SK-N-SH (cell line): ENCODE results near the gene LIM2. TPM values are rescaled to one million over a fixed set of nuclear protein-coding genes. Genes with fewer than 3 reads are reported as not detected.

Source experiments
- CTCF ChIA-PET: fragments of 300-600, 350-600 bp; formaldehyde crosslinking; extraction: SDS; loops from one replicate; lab custom pipeline; 2021; lab: Yijun Ruan, JAX
- POLR2A ChIA-PET: fragments of 350-600 bp; sonication (Branson Sonifier 250); formaldehyde crosslinking; extraction: SDS; loops from one replicate; lab custom pipeline; 2020; ENCODE audit warnings: antibody characterized with exemption, inconsistent platforms; lab: Yijun Ruan, JAX
- DNase-seq: peaks from one replicate; pipeline ENCODE4 v3.0.0; 2012
- H2AFZ ChIP-seq: fragments of 200-600 bp; sonication (generic); 2 replicates; pipeline ENCODE4 v1.8.1; 2016; ENCODE audit warnings: antibody characterized with exemption, mild to moderate bottlenecking, low read depth
- H3F3A ChIP-seq: fragments of 200-600 bp; sonication (generic); replicated peaks from 2 replicates; pipeline ENCODE3; 2016; ENCODE audit warnings: antibody characterized with exemption, mild to moderate bottlenecking; ENCODE audit not compliant: insufficient read depth
- H3K27ac ChIP-seq, 2 experiments: fragments of 200-500 bp in 1 of 2; fragments of 200-600 bp in 1 of 2; sonication (Bioruptor generic) in 1 of 2; sonication (generic), shearing (Covaris generic) in 1 of 2; 2 replicates each; pipeline versions ENCODE4 v1.5.1 to v1.6.1; 2014 to 2016; ENCODE audit warnings: low read depth in 2 of 2, inconsistent platforms in 1 of 2, low read length in 1 of 2, mild to moderate bottlenecking in 1 of 2, mixed read lengths in 1 of 2
- H3K27me3 ChIP-seq: fragments of 200-600 bp; sonication (generic), shearing (Covaris generic); 2 replicates; pipeline ENCODE4 v1.6.1; 2016; ENCODE audit warnings: mixed run types; ENCODE audit not compliant: insufficient read depth
- H3K36me3 ChIP-seq, 2 experiments: fragments of 200-500 bp in 1 of 2; fragments of 200-600 bp in 1 of 2; sonication (Bioruptor generic) in 1 of 2; sonication (generic) in 1 of 2; replicated peaks in 1 of 2; 2 replicates each; pipeline versions ENCODE3 to v1.5.1; 2014 to 2016; ENCODE audit warnings: low read length in 1 of 2, mild to moderate bottlenecking in 1 of 2; ENCODE audit not compliant: insufficient read depth in 2 of 2, control insufficient read depth in 1 of 2
- H3K4me1 ChIP-seq, 2 experiments: fragments of 200-500 bp in 1 of 2; fragments of 200-600 bp in 1 of 2; sonication (Bioruptor generic) in 1 of 2; sonication (generic), shearing (Covaris generic) in 1 of 2; 2 replicates each; pipeline versions ENCODE4 v1.5.1 to v1.6.1; 2014 to 2016; ENCODE audit warnings: low read depth in 1 of 2, low read length in 1 of 2, mixed run types in 1 of 2; ENCODE audit not compliant: insufficient read depth in 2 of 2, control insufficient read depth in 1 of 2
- H3K4me2 ChIP-seq: fragments of 200-600 bp; sonication (generic), shearing (Covaris generic); 2 replicates; pipeline ENCODE4 v1.6.1; 2017; ENCODE audit warnings: mixed run types
- H3K4me3 ChIP-seq, 2 experiments: fragments of 200-500 bp in 1 of 2; fragments of 200-600 bp in 1 of 2; sonication (Bioruptor generic) in 1 of 2; sonication (generic), shearing (Covaris generic) in 1 of 2; 2 replicates each; pipeline versions ENCODE4 v1.5.1 to v1.8.1; 2014 to 2016; ENCODE audit warnings: low read depth in 2 of 2, inconsistent platforms in 1 of 2, low read length in 1 of 2, mild to moderate bottlenecking in 1 of 2, mixed read lengths in 1 of 2, moderate library complexity in 1 of 2
- H3K79me2 ChIP-seq: fragments of 200-600 bp; sonication (generic); 2 replicates; pipeline ENCODE4 v1.8.1; 2017; ENCODE audit warnings: mild to moderate bottlenecking; ENCODE audit not compliant: insufficient read depth
- H3K9ac ChIP-seq: fragments of 200-600 bp; sonication (generic); 2 replicates; pipeline ENCODE4 v1.6.1; 2017; ENCODE audit warnings: mixed run types
- H3K9me2 ChIP-seq: fragments of 200-600 bp; sonication (generic); 2 replicates; pipeline ENCODE4 v1.6.1; 2017; ENCODE audit warnings: mixed run types
- H3K9me3 ChIP-seq: fragments of 200-600 bp; sonication (generic); 2 replicates; pipeline ENCODE4 v1.6.1; 2017; ENCODE audit warnings: mixed run types, mild to moderate bottlenecking, moderate library complexity
- H4K20me1 ChIP-seq: fragments of 200-600 bp; sonication (generic); 2 replicates; pipeline ENCODE4 v1.6.1; 2017; ENCODE audit warnings: mild to moderate bottlenecking, mixed run types; ENCODE audit not compliant: insufficient read depth
- CHD2 ChIP-seq: fragments of 150-350 bp; IDR thresholded peaks from 2 replicates; pipeline ENCODE4 v1.6.1; 2018; ENCODE audit warnings: low read length; ENCODE audit not compliant: partially characterized antibody
- CTCF ChIP-seq: fragments of 200-600 bp; sonication (generic); IDR thresholded peaks from 2 replicates; pipeline ENCODE4 v1.6.1; 2017; ENCODE audit warnings: antibody characterized with exemption, mild to moderate bottlenecking, moderate library complexity
- EP300 ChIP-seq, 2 experiments: IDR thresholded peaks; 2 replicates each; pipeline versions ENCODE4 v1.4.0 to v1.6.1; 2012; ENCODE audit warnings: borderline replicate concordance in 1 of 2, low read depth in 1 of 2, low read length in 1 of 2
- GATA2 ChIP-seq: sonication (generic); formaldehyde crosslinking; IDR thresholded peaks from 2 replicates; pipeline ENCODE4 v1.5.0; 2020; ENCODE audit warnings: mild to moderate bottlenecking, missing genetic modification reagents
- MAX ChIP-seq: IDR thresholded peaks from 2 replicates; pipeline ENCODE4 v1.4.0; 2012; ENCODE audit warnings: low read depth
- MXI1 ChIP-seq: IDR thresholded peaks from 2 replicates; pipeline ENCODE4 v1.6.1; 2012; ENCODE audit warnings: mild to moderate bottlenecking, low read depth, low read length, improper control_type of control experiment
- NFIC ChIP-seq: IDR thresholded peaks from 2 replicates; pipeline ENCODE4 v1.4.0; 2012; ENCODE audit warnings: borderline replicate concordance
- POLR2AphosphoS5 ChIP-seq: IDR thresholded peaks from 2 replicates; pipeline ENCODE4 v1.6.1; 2012; ENCODE audit warnings: low read depth, low read length
- RAD21 ChIP-seq: IDR thresholded peaks from 2 replicates; pipeline ENCODE4 v1.6.1; 2012; ENCODE audit warnings: mild to moderate bottlenecking, low read length
- RCOR1 ChIP-seq: fragments of 150-350 bp; IDR thresholded peaks from 2 replicates; pipeline ENCODE4 v1.6.1; 2017; ENCODE audit warnings: antibody characterized with exemption, low read length
- SIN3A ChIP-seq: IDR thresholded peaks from 2 replicates; pipeline ENCODE4 v1.6.1; 2012; ENCODE audit warnings: low read depth, mild to moderate bottlenecking, low read length, moderate library complexity, borderline replicate concordance
- SMC3 ChIP-seq: IDR thresholded peaks from 2 replicates; pipeline ENCODE4 v1.6.1; 2012; ENCODE audit warnings: low read depth, low read length, improper control_type of control experiment
- TAF1 ChIP-seq: IDR thresholded peaks from 2 replicates; pipeline ENCODE4 v1.6.1; 2012; ENCODE audit warnings: low read depth, mild to moderate bottlenecking, low read length, moderate library complexity, borderline replicate concordance
- USF1 ChIP-seq: IDR thresholded peaks from 2 replicates; pipeline ENCODE4 v1.4.0; 2012; ENCODE audit warnings: low read depth, borderline replicate concordance
- YY1 ChIP-seq: IDR thresholded peaks from 2 replicates; pipeline ENCODE4 v1.4.0; 2012; ENCODE audit warnings: low read depth, mild to moderate bottlenecking
- WGBS: methylation state at CpG from one replicate; pipeline ENCODE4 v1.1.6; 2017; ENCODE audit warnings: low lambda C conversion rate; 5-methylcytosine and 5-hydroxymethylcytosine counted together
- polyA plus RNA-seq, 3 experiments: library from polyadenylated mRNA; depleted of rRNA; stranded (reverse); fragments of >200 nt; gene quantifications; 2 replicates each; pipeline ENCODE4 v1.2.3, GENCODE V29; 2012

Gene LIM2
- polyA plus RNA-seq, 1 of the 3 experiments (the other 2 are of a cell fraction): not detected

GRCh38 chr19:51338563-51339312, 49.0 kb downstream of the LIM2 start:
- peaks cover 3% of the 10 kb centered on the region for H3F3A ChIP-seq
- H3K9me3 ChIP-seq: no peaks in the 10 kb centered on the region
- H3K27me3 ChIP-seq: no peaks in the 10 kb centered on the region
- H3K9me2 ChIP-seq: no peaks in the 10 kb centered on the region
- H3K4me1 ChIP-seq: peaks cover 0 to 8% of the 10 kb centered on the region in 2 experiments; a peak in 1 of 4 replicates
- TF ChIP-seq CTCF (peak; percentile 91), RAD21 (peak; percentile 75), RCOR1 (peak; percentile 29; the same call in 1 of the 2 replicates), USF1 (no peak), EP300 (IDR thresholded peaks at IDR 0.05; ENCODE audit: borderline replicate concordance in 1 of 2, low read depth in 1 of 2, low read length in 1 of 2) (0 out of 4 replicates have a peak, but pooled peaks of 1 of the 2 experiments have one; percentile 5), SIN3A (peak; percentile 39; the same call in 1 of the 2 replicates), MAX (peak; percentile 69), SMC3 (peak; percentile 80), MXI1 (peak; percentile 59; the same call in 1 of the 2 replicates), GATA2 (CRISPR knock-in tag) (no peak), NFIC (no peak), TAF1 (no peak), YY1 (0 out of 2 replicates have a peak, but pooled peaks have one; percentile 48), CHD2 (peak; percentile 16), POLR2AphosphoS5 (no peak)
- TF ChIP-seq, all 33 proteins: peak for 10
- ChIA-PET POLR2A (no interaction called here), CTCF (interaction anchor here (0.6 to 2.1 kb wide), 20 partner anchors 9 to 318 kb away, joined by 3 to 7 read pairs (median 3); no protein-coding TSS in a partner anchor)
- Histone ChIP-seq H3K36me3 (no peaks in the 10 kb centered on the region), H3K4me2 (peak overlapping the region; percentile 97), H3K9ac (peak overlapping the region; percentile 57; the same call in 1 of the 2 replicates), H3K4me3 (peak overlapping the region; percentile 63 to 80), H4K20me1 (no peaks in the 10 kb centered on the region), H3K79me2 (no peaks in the 10 kb centered on the region), H2AFZ (peak overlapping the region; percentile 99), H3K27ac (peak overlapping the region; percentile 65 to 76; a peak in 3 of 4 replicates)
- WGBS: 7% methylated on average over 25 of the region's 43 CpGs
- DNase-seq: peak; percentile 95
